Measurements from ENCODE around the gene OPN1SW. TPM values are rescaled to one million over a fixed set of nuclear protein-coding genes. Genes with fewer than 3 reads are reported as not detected.

OPN1SW gene
- total RNA-seq, 3 donors from 2014 or later (not counting 1 experiment from before 2014, with no cell fraction given): not detected

DNA sequence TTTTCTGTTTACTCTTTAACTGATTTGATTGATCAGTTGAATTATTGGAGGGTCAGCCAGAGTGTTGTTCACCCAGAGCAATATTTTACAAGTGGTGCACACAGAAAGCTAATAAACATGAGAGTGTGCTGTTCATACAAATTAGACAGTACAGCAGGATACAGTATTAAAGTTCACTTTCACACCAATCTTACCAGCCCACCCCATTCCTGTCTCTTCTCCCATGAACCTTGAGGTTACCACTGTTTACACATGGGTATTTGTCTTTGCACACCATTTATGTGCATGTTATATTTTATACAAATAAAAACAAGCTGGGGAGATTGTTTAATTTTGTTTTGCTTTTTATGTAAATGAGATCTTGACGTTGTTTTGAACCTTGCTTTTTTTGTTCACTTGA lies 29.9 kb downstream of the OPN1SW start:
- no peaks in the 10 kb centered on the region for H3K27me3 ChIP-seq (ENCODE audit: control insufficient read depth, insufficient read depth, low read length)

GRCh38 chr7:128744366-128744905 lies 31.2 kb downstream of the OPN1SW start:
- no peaks in the 10 kb centered on the region for H3K9me3 ChIP-seq (ENCODE audit: control insufficient read depth, insufficient read depth, low read length)
- 78% methylated on average over 2 of the region's 2 CpGs for WGBS (ENCODE audit: insufficient coverage)
- H3K4me3 Mint-ChIP-seq: no peak overlapping the region

More for the DNA sequence above, 29.9 kb downstream of the OPN1SW start:
- peaks cover 21% of the 10 kb centered on the region for H3K36me3 ChIP-seq (ENCODE audit: control insufficient read depth, insufficient read depth, low read length)
- intact Hi-C loops (cut with micrococcal nuclease): no loop called here
- no peaks in the 10 kb centered on the region for H3K36me3 Mint-ChIP-seq
- no peaks in the 10 kb centered on the region for H3K27me3 Mint-ChIP-seq (ENCODE audit: low read depth in 2 of 2)
- ATAC-seq (no peak), DNase-seq (no peak)
- no peaks in the 10 kb centered on the region for H3K9me3 ChIP-seq (ENCODE audit: control insufficient read depth, insufficient read depth, low read length)
- peaks cover 33 to 36% of the 10 kb centered on the region in 2 donors for H3K4me1 Mint-ChIP-seq
- TF ChIP-seq CTCF (IDR thresholded peaks at IDR 0.05): no peak
- H3K9me3 Mint-ChIP-seq: no peaks in the 10 kb centered on the region
- H3K4me1 ChIP-seq (ENCODE audit: control insufficient read depth, insufficient read depth, low read length): peaks cover 4% of the 10 kb centered on the region
- no peak overlapping the region for H3K27ac ChIP-seq (ENCODE audit: low read length)
- H3K27ac Mint-ChIP-seq: no peak overlapping the region
- H3K4me3 ChIP-seq (ENCODE audit: low read length): no peak overlapping the region
- 80% methylated on average over 1 of the region's 1 CpG for WGBS (ENCODE audit: insufficient coverage)
- no peak overlapping the region for H3K4me3 Mint-ChIP-seq

DNA sequence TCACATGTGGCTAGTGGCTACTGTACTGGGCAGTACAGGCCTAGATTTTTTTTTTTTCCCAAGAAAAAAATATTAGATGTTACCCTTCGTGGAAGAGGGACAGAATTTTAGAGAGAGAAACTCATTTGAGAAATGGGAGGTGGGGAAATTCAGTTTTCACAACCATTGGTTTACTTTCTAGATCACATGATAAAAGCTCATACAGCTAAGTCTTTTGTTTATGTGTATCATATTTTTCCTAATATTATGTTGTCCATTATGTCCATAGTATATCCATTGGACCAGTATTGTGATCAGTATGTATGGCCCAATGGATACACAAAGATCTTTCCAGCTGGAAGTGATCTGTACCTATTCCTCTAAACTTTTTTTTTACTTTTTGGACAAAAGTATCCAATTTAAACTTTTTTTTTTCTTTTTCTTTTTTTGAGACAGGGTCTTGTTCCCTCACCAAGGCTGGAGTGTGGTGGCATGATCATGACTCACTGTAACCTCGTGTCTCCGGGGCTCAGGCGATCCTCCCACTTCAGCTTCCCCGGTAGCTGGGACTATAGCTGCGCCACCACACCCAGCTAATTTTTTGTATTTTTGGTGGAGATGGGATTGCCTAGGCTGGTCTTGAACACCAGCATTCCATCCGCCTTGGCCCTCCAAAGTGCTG lies 32.4 kb downstream of the OPN1SW start:
- peaks cover 4% of the 10 kb centered on the region for H3K36me3 ChIP-seq (ENCODE audit: control insufficient read depth, insufficient read depth, low read length)
- ATAC-seq (no peak), DNase-seq (no peak)
- intact Hi-C loops (cut with micrococcal nuclease): no loop called here
- 96% methylated on average over 6 of the region's 7 CpGs for WGBS (ENCODE audit: insufficient coverage)
- Mint-ChIP-seq H3K4me3 (no peak overlapping the region), H3K9me3 (no peaks in the 10 kb centered on the region), H3K27me3 (ENCODE audit: low read depth in 2 of 2) (no peaks in the 10 kb centered on the region), H3K36me3 (no peaks in the 10 kb centered on the region), H3K4me1 (peaks cover 51 to 55% of the 10 kb centered on the region in 2 donors), H3K27ac (no peak overlapping the region)
- no peak for TF ChIP-seq CTCF (IDR thresholded peaks at IDR 0.05)
- peaks cover 11% of the 10 kb centered on the region for H3K4me1 ChIP-seq (ENCODE audit: control insufficient read depth, insufficient read depth, low read length)
- H3K27me3 ChIP-seq (ENCODE audit: control insufficient read depth, insufficient read depth, low read length): no peaks in the 10 kb centered on the region
- H3K4me3 ChIP-seq (ENCODE audit: low read length): no peak overlapping the region
- no peak overlapping the region for H3K27ac ChIP-seq (ENCODE audit: low read length)
- H3K9me3 ChIP-seq (ENCODE audit: control insufficient read depth, insufficient read depth, low read length): no peaks in the 10 kb centered on the region

More at GRCh38 chr7:128744366-128744905, 31.2 kb downstream of the OPN1SW start:
- peaks cover 43 to 48% of the 10 kb centered on the region in 2 donors for H3K4me1 Mint-ChIP-seq
- intact Hi-C loops (cut with micrococcal nuclease): no loop called here
- Histone ChIP-seq H3K4me1 (ENCODE audit: control insufficient read depth, insufficient read depth, low read length) (peaks cover 8% of the 10 kb centered on the region), H3K27ac (ENCODE audit: low read length) (no peak overlapping the region), H3K27me3 (ENCODE audit: control insufficient read depth, insufficient read depth, low read length) (no peaks in the 10 kb centered on the region), H3K36me3 (ENCODE audit: control insufficient read depth, insufficient read depth, low read length) (peaks cover 15% of the 10 kb centered on the region), H3K4me3 (ENCODE audit: low read length) (no peak overlapping the region)
- peak overlapping the region in 1 of 2 donors; percentile 42 for H3K27ac Mint-ChIP-seq
- no peak for DNase-seq
- no peak for ATAC-seq
- H3K36me3 Mint-ChIP-seq: no peaks in the 10 kb centered on the region
- no peaks in the 10 kb centered on the region for H3K9me3 Mint-ChIP-seq
- H3K27me3 Mint-ChIP-seq (ENCODE audit: low read depth in 2 of 2): no peaks in the 10 kb centered on the region
- no peak for TF ChIP-seq CTCF (IDR thresholded peaks at IDR 0.05)

Measured in natural killer cell (primary cell).